Measurements from ENCODE around the gene SMR3A. TPM values are rescaled to one million over a fixed set of nuclear protein-coding genes. Genes with fewer than 3 reads are reported as not detected.

Gene SMR3A
- total RNA-seq, 4 donors from 2014 or later, result not detected

GRCh38 chr4:70405765-70406164 is 45.2 kb downstream of the SMR3A start:
- Histone ChIP-seq H3K36me3 (no peaks in the 10 kb centered on the region), H3K9me3 (no peaks in the 10 kb centered on the region), H3K27ac (no peak overlapping the region), H3K4me3 (no peak overlapping the region), H3K4me1 (no peaks in the 10 kb centered on the region), H3K27me3 (no peaks in the 10 kb centered on the region)
- no peak for TF ChIP-seq CTCF (IDR thresholded peaks at IDR 0.05)
- no peak for TF ChIP-seq EP300 (IDR thresholded peaks at IDR 0.05; ENCODE audit: low read depth)
- TF ChIP-seq POLR2AphosphoS5 (IDR thresholded peaks at IDR 0.05), result no peak
- TF ChIP-seq POLR2A (IDR thresholded peaks at IDR 0.05), result no peak
- no peak for DNase-seq
- intact Hi-C loops (cut with DNase I; ENCODE audit: low total_unique reads) (no loop called here), in situ Hi-C loops (cut with MboI; ENCODE audit: low pct_ligation_motif_present in 1 of 4, low pct_unique_long_range_greater_than_20kb in 1 of 4, low sequenced_read_pairs in 3 of 4) (no loop called here)
- WGBS, 2 donors (ENCODE audit: low coverage in 1 of 2), result 61 to 65% methylated on average over 5 to 6 of the region's 6 CpGs

Other genes starting within 250 kb of the SMR3A start
- not detected for gene PRR27, start 206.5 kb upstream of the SMR3A start, total RNA-seq
- gene ODAM, start 165.0 kb upstream of the SMR3A start, total RNA-seq, result 1 to 10 TPM in 1 of 4 donors, under 1 TPM in 1, not detected in 2; 0.79 to 1.1 TPM
- 10 to 100 TPM in 1 of 4 donors, not detected in 3; 15.4 TPM for gene FDCSP, start 134.6 kb upstream of the SMR3A start, total RNA-seq
- not detected for gene CSN3, start 118.2 kb upstream of the SMR3A start, total RNA-seq
- not detected for gene CABS1, start 25.8 kb upstream of the SMR3A start, total RNA-seq
- gene SMR3B, start 22.4 kb downstream of the SMR3A start, total RNA-seq, result not detected
- not detected for gene OPRPN, start 37.2 kb downstream of the SMR3A start, total RNA-seq
- not detected for gene MUC7, start 111.4 kb downstream of the SMR3A start, total RNA-seq
- not detected for gene AMTN, start 157.8 kb downstream of the SMR3A start, total RNA-seq
- gene AMBN, start 231.5 kb downstream of the SMR3A start, total RNA-seq, result not detected